ENCODE results near the gene ZFP1. TPM values are rescaled to one million over a fixed set of nuclear protein-coding genes. Genes with fewer than 3 reads are reported as not detected.

The ZFP1 gene
- total RNA-seq, 1 experiment from 2014 or later = 15.3 TPM

DNA sequence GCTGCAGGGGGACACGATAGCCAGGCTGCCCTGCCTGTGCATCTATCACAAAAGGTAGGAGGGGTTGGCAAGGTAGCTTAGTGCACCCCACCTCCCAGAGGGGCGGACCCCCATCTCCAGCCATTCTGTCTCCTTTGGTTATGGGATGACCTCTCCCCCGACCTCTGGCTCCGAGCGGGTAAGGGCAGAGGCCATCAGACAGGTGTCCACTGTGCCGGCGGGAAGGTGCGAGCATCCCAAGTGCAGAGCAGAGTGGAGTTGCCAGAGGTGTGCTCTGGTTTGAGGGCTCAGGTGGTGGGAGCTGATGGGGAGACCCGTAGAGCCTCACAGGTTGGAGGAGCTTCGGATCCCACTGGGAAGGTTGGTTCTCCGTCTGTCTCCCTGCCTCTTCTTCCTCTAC lies 43.5 kb upstream of the ZFP1 start:
- Mint-ChIP-seq H3K4me1 (peaks cover 28 to 31% of the 10 kb centered on the region in 2 experiments), H3K9me3 (no peaks in the 10 kb centered on the region; a peak in 1 of 5 replicates), H3K36me3 (ENCODE audit: insufficient read depth in 1 of 3, low read depth in 3 of 3) (peaks cover 19 to 40% (median 34%) of the 10 kb centered on the region in 3 experiments; a peak in 6 of 7 replicates), H3K27ac (peak overlapping the region in 2 of 3 experiments; percentile 15 to 23; a peak in 1 of 7 replicates), H3K27me3 (ENCODE audit: low read depth) (no peaks in the 10 kb centered on the region; the same call in 1 of the 2 replicates), H3K4me3 (no peak overlapping the region)
- H2BK5ac ChIP-seq (ENCODE audit: insufficient read length, low read length) = no peak overlapping the region
- H2AFZ ChIP-seq (ENCODE audit: low read length) = no peak overlapping the region
- peaks cover 6% of the 10 kb centered on the region; the same call in 1 of the 2 replicates for H3K4me1 ChIP-seq (ENCODE audit: insufficient read depth, low read length)
- H3K18ac ChIP-seq (ENCODE audit: insufficient read length, low read depth, low read length) = no peak overlapping the region
- no peak for DNase-seq
- H3K27ac ChIP-seq (ENCODE audit: insufficient read length, low read depth, low read length) = no peak overlapping the region
- H2BK20ac ChIP-seq (ENCODE audit: low read depth, low read length, poor library complexity, severe bottlenecking) = no peak overlapping the region
- no peak overlapping the region for H4K8ac ChIP-seq (replicated peaks; ENCODE audit: insufficient read length, low read depth, low read length)
- no peak overlapping the region for H3T11ph ChIP-seq (ENCODE audit: low read length)
- H3K79me1 ChIP-seq (ENCODE audit: insufficient read depth, low read depth, low read length, poor library complexity, severe bottlenecking) = no peaks in the 10 kb centered on the region
- no peak overlapping the region for H3K4ac ChIP-seq (ENCODE audit: low read depth, low read length)
- no peak overlapping the region for H2AK5ac ChIP-seq (ENCODE audit: insufficient read length, low read length)
- H2BK12ac ChIP-seq (ENCODE audit: insufficient read length, low read depth, low read length) = no peak overlapping the region
- H3K14ac ChIP-seq (ENCODE audit: insufficient read depth, low read length) = no peak overlapping the region
- no peak overlapping the region for H3K9ac ChIP-seq (ENCODE audit: extremely low read depth, insufficient read length, low read length)
- no peak overlapping the region for H3K56ac ChIP-seq (ENCODE audit: insufficient read length, low read depth, low read length)
- no peak overlapping the region for H4K5ac ChIP-seq (ENCODE audit: insufficient read length, low read depth, low read length)
- H4K91ac ChIP-seq (ENCODE audit: insufficient read length, low read depth, low read length) = no peak overlapping the region
- no peaks in the 10 kb centered on the region for H3K27me3 ChIP-seq (ENCODE audit: insufficient read depth, low read length)
- 0 out of 2 replicates have a peak, but pooled peaks cover 1% of the 10 kb centered on the region for H3K79me2 ChIP-seq (ENCODE audit: insufficient read depth, low read length)
- no peak overlapping the region for H2BK120ac ChIP-seq (ENCODE audit: low read depth, low read length, poor library complexity, severe bottlenecking)
- no peak overlapping the region for H3K23ac ChIP-seq (ENCODE audit: insufficient read length, low read depth, low read length)
- H3K4me2 ChIP-seq (ENCODE audit: insufficient read depth, insufficient read length, low read length) = no peak overlapping the region
- no peaks in the 10 kb centered on the region for H3K23me2 ChIP-seq (ENCODE audit: insufficient read length, low read depth, low read length, poor library complexity, severe bottlenecking)
- no CpG with 5 or more reads among the region's 11 CpGs for WGBS (ENCODE audit: extremely low coverage, insufficient read length, low lambda C conversion rate)
- H2BK15ac ChIP-seq (ENCODE audit: low read depth, low read length) = no peak overlapping the region
- H4K20me1 ChIP-seq (ENCODE audit: control insufficient read depth, insufficient read depth, insufficient read length) = no peaks in the 10 kb centered on the region
- TF ChIP-seq CTCF (conservative IDR thresholded peaks at IDR 0.05) = no peak
- no peaks in the 10 kb centered on the region for H3K9me3 ChIP-seq (ENCODE audit: control insufficient read depth, low read depth, low read length)
